Astrocyte (in vitro differentiated cells and primary cell): ENCODE results near the gene HDAC11. TPM values are rescaled to one million over a fixed set of nuclear protein-coding genes. Genes with fewer than 3 reads are reported as not detected.

Source experiments
- DNase-seq: peaks from one replicate; pipeline ENCODE4 v3.0.0-alpha.2; 2010; ENCODE audit warnings: low read depth
- FAIRE-seq: peaks from 2 replicates; lab custom pipeline; 2011; peaks lifted over from hg19 to GRCh38; lab: Jason Lieb, UNC
- H2AFZ ChIP-seq: 2 replicates; pipeline ENCODE4 v1.6.0; 2012; ENCODE audit warnings: low read depth, low read length, inconsistent platforms
- H3K27ac ChIP-seq: 2 replicates; pipeline ENCODE4 v1.5.1; 2011; ENCODE audit warnings: low read depth, low read length, inconsistent platforms
- H3K27me3 ChIP-seq: 2 replicates; pipeline ENCODE4 v1.6.0; 2011; ENCODE audit warnings: low read length, inconsistent platforms; ENCODE audit not compliant: insufficient read depth
- H3K36me3 ChIP-seq: 2 replicates; pipeline ENCODE4 v1.5.1; 2011; ENCODE audit warnings: low read length, inconsistent platforms; ENCODE audit not compliant: insufficient read depth
- H3K4me1 ChIP-seq: 2 replicates; pipeline ENCODE4 v1.5.1; 2011; ENCODE audit warnings: low read length, inconsistent platforms; ENCODE audit not compliant: insufficient read depth
- H3K4me2 ChIP-seq: 2 replicates; pipeline ENCODE4 v1.6.0; 2012; ENCODE audit warnings: low read length, inconsistent platforms
- H3K4me3 ChIP-seq: 2 replicates; pipeline ENCODE4 v1.5.1; 2011; ENCODE audit warnings: low read depth, mild to moderate bottlenecking, low read length, inconsistent platforms; ENCODE audit not compliant: insufficient read depth
- H3K79me2 ChIP-seq: 2 replicates; pipeline ENCODE4 v1.6.0; 2012; ENCODE audit warnings: mild to moderate bottlenecking, low read length, inconsistent platforms; ENCODE audit not compliant: insufficient read depth
- H3K9ac ChIP-seq: 2 replicates; pipeline ENCODE4 v1.6.0; 2012; ENCODE audit warnings: mild to moderate bottlenecking, low read length, inconsistent platforms
- H3K9me3 ChIP-seq: 2 replicates; pipeline ENCODE4 v1.5.1; 2012; ENCODE audit warnings: low read depth, mild to moderate bottlenecking, low read length, inconsistent platforms; ENCODE audit not compliant: insufficient read depth
- H4K20me1 ChIP-seq: 2 replicates; pipeline ENCODE4 v1.6.0; 2012; ENCODE audit warnings: low read length, inconsistent platforms; ENCODE audit not compliant: insufficient read depth
- H3K27ac Mint-ChIP-seq: one replicate; pipeline ENCODE4 v1.8.0; 2021; ENCODE audit warnings: mild to moderate bottlenecking, mixed read lengths; ENCODE audit not compliant: unreplicated experiment
- H3K27me3 Mint-ChIP-seq: one replicate; pipeline ENCODE4 v1.8.0; 2021; ENCODE audit warnings: low read depth, mixed read lengths; ENCODE audit not compliant: unreplicated experiment
- H3K36me3 Mint-ChIP-seq: one replicate; pipeline ENCODE4 v1.8.0; 2021; ENCODE audit warnings: low read depth, mixed read lengths; ENCODE audit not compliant: unreplicated experiment
- H3K4me1 Mint-ChIP-seq: one replicate; pipeline ENCODE4 v1.8.0; 2021; ENCODE audit warnings: low read depth, mixed read lengths; ENCODE audit not compliant: unreplicated experiment
- H3K4me3 Mint-ChIP-seq: one replicate; pipeline ENCODE4 v1.8.0; 2021; ENCODE audit warnings: mild to moderate bottlenecking, moderate library complexity, mixed read lengths; ENCODE audit not compliant: unreplicated experiment
- H3K9me3 Mint-ChIP-seq: one replicate; pipeline ENCODE4 v1.8.0; 2021; ENCODE audit warnings: mild to moderate bottlenecking, mixed read lengths; ENCODE audit not compliant: unreplicated experiment
- EZH2 ChIP-seq: IDR thresholded peaks from 2 replicates; pipeline ENCODE4 v1.6.1; 2012; ENCODE audit warnings: mild to moderate bottlenecking, low read length, inconsistent platforms; ENCODE audit not compliant: insufficient read depth
- total RNA-seq: library from RNA; stranded (reverse); gene quantifications from 2 replicates; pipeline ENCODE4 v1.2.1, GENCODE V29; 2021
- TF ChIP-seq, protein P1 (sequence below): IDR thresholded peaks from 2 replicates; pipeline ENCODE4 v1.5.1; 2011; ENCODE audit warnings: low read depth, mild to moderate bottlenecking, inconsistent platforms, low read length, moderate library complexity; ENCODE audit not compliant: insufficient read depth

The HDAC11 gene
- total RNA-seq, 1 donor from 2014 or later = 8.6 TPM

DNA sequence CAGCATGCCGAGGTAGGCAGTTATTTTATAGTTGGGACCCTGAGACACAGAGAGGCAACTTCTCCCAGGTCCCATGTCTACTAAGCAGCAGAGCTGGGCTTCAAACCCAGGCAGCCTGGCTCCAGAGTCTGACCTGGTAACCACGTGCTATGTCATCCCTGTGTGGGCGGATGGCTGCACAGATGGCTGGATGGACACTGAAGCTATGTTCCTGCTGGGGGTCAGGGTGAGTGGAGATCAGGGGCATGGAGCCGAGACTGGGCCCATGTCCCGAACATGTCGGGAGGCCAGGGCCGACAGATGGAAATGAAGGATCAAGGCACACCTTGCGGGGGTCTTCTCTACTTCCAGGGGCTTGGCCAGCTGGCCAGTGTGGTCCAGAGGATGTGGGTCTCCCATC, 59.6 kb downstream of the HDAC11 start:
- Histone ChIP-seq H4K20me1 (no peaks in the 10 kb centered on the region), H3K9me3 (no peaks in the 10 kb centered on the region), H3K79me2 (no peaks in the 10 kb centered on the region), H3K9ac (no peak overlapping the region), H2AFZ (no peak overlapping the region), H3K4me2 (peak overlapping the region; percentile 27), H3K27ac (no peak overlapping the region), H3K4me3 (no peak overlapping the region), H3K4me1 (peaks cover 66% of the 10 kb centered on the region), H3K36me3 (no peaks in the 10 kb centered on the region), H3K27me3 (no peaks in the 10 kb centered on the region)
- H3K4me3 Mint-ChIP-seq = no peak overlapping the region
- H3K4me1 Mint-ChIP-seq = peaks cover 30% of the 10 kb centered on the region
- H3K9me3 Mint-ChIP-seq = peaks cover 9% of the 10 kb centered on the region
- peaks cover 2% of the 10 kb centered on the region for H3K27me3 Mint-ChIP-seq
- TF ChIP-seq EZH2 = no peak
- TF ChIP-seq, protein P1, sequence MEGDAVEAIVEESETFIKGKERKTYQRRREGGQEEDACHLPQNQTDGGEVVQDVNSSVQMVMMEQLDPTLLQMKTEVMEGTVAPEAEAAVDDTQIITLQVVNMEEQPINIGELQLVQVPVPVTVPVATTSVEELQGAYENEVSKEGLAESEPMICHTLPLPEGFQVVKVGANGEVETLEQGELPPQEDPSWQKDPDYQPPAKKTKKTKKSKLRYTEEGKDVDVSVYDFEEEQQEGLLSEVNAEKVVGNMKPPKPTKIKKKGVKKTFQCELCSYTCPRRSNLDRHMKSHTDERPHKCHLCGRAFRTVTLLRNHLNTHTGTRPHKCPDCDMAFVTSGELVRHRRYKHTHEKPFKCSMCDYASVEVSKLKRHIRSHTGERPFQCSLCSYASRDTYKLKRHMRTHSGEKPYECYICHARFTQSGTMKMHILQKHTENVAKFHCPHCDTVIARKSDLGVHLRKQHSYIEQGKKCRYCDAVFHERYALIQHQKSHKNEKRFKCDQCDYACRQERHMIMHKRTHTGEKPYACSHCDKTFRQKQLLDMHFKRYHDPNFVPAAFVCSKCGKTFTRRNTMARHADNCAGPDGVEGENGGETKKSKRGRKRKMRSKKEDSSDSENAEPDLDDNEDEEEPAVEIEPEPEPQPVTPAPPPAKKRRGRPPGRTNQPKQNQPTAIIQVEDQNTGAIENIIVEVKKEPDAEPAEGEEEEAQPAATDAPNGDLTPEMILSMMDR = no peak
- FAIRE-seq (no peak), DNase-seq (no peak)
- H3K27ac Mint-ChIP-seq = peak overlapping the region; percentile 68
- H3K36me3 Mint-ChIP-seq = peaks cover 6% of the 10 kb centered on the region

DNA sequence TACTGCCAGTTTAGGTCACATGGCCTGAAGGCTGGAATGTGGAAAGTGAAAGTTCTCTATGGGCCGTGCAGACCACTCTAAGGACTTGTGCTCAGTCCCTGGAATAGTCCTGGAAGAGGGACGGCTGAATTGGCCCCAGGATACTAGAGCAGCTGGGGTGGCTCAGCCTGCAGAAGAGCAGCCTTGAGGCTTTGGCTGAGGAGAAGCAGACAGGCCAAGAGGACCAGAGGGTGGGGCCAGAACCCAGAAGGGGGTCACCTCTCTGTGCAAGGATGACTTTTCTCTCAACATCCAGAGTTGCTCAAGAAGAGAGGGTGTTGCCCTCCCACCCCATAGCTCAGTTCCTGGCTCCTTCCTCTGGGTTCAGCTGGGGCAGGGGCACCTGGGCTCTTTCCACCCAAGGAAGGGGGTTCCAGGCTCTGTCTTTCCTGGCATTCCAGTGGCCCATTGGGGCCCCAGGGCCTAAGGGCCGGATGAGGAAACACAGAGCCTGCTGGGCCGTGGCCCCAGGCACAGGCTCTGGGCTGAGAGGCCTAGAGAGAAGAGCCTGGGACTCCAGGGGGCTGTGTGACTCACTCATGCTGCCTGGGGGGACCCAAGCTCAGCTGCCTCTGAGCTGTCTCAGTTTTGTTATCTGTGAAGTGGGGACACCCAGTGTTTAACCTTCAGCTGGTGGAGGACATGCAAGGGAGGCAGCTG, 60.3 kb downstream of the HDAC11 start:
- peaks cover 6% of the 10 kb centered on the region for H3K36me3 Mint-ChIP-seq
- no peaks in the 10 kb centered on the region for H3K27me3 ChIP-seq
- no peaks in the 10 kb centered on the region for H3K79me2 ChIP-seq
- no peak overlapping the region for H3K9ac ChIP-seq
- no peak overlapping the region for H3K27ac Mint-ChIP-seq
- H3K4me3 ChIP-seq = no peak overlapping the region
- no peaks in the 10 kb centered on the region for H3K36me3 ChIP-seq
- H3K27me3 Mint-ChIP-seq = peaks cover 2% of the 10 kb centered on the region
- no peak for FAIRE-seq
- peaks cover 9% of the 10 kb centered on the region for H3K9me3 Mint-ChIP-seq
- no peak overlapping the region for H3K27ac ChIP-seq
- peaks cover 38% of the 10 kb centered on the region for H3K4me1 Mint-ChIP-seq
- no peak overlapping the region for H2AFZ ChIP-seq
- H3K4me3 Mint-ChIP-seq = no peak overlapping the region
- H3K4me1 ChIP-seq = peaks cover 73% of the 10 kb centered on the region
- no peak overlapping the region for H3K4me2 ChIP-seq
- H3K9me3 ChIP-seq = no peaks in the 10 kb centered on the region
- TF ChIP-seq, protein P1 = no peak
- TF ChIP-seq EZH2 = no peak
- no peak for DNase-seq
- H4K20me1 ChIP-seq = no peaks in the 10 kb centered on the region

DNA sequence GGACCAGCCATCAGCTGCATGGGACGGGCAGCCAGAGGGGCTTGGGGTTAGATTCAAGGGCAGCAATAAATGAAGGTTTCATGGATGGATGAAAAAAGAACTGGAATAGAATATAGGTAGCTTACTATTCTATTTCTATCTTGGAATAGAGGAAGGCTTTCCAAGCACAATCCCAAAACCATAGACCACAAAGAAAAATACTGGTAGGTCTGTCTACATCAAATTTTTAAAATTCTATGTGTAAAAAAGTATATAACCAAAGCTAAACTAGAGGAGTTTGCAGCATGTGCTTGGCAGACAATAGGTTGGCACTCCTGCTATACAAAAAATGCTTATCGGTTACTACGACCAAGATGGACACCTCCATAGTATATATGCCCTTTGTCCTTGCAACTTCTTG, 61.6 kb downstream of the HDAC11 start:
- H3K36me3 Mint-ChIP-seq = peaks cover 4% of the 10 kb centered on the region
- Histone ChIP-seq H3K4me2 (peak overlapping the region; percentile 20), H3K4me1 (peaks cover 76% of the 10 kb centered on the region), H2AFZ (no peak overlapping the region), H3K27me3 (no peaks in the 10 kb centered on the region), H3K4me3 (no peak overlapping the region), H3K9ac (no peak overlapping the region), H3K27ac (no peak overlapping the region), H3K79me2 (no peaks in the 10 kb centered on the region), H3K36me3 (no peaks in the 10 kb centered on the region), H4K20me1 (no peaks in the 10 kb centered on the region), H3K9me3 (no peaks in the 10 kb centered on the region)
- H3K9me3 Mint-ChIP-seq = peaks cover 9% of the 10 kb centered on the region
- TF ChIP-seq EZH2 = no peak
- TF ChIP-seq, protein P1 = no peak
- no peak overlapping the region for H3K27ac Mint-ChIP-seq
- FAIRE-seq (no peak), DNase-seq (peak; percentile 67)
- H3K4me1 Mint-ChIP-seq = peaks cover 49% of the 10 kb centered on the region
- no peaks in the 10 kb centered on the region for H3K27me3 Mint-ChIP-seq
- no peak overlapping the region for H3K4me3 Mint-ChIP-seq
